ENCODE results near the gene PRKG2.

The PRKG2 gene

GRCh38 chr4:81113024-81113423, 102.0 kb downstream of the PRKG2 start:
- no peak overlapping the region for H3K4me3 ChIP-seq (ENCODE audit: low read depth in 1 of 2, low read length in 1 of 2)
- H3K36me3 ChIP-seq = no peaks in the 10 kb centered on the region
- no peaks in the 10 kb centered on the region for H3K9me3 ChIP-seq
- H3K4me1 ChIP-seq (ENCODE audit: control insufficient read depth in 1 of 2, insufficient read depth in 1 of 2, low read depth in 1 of 2, low read length in 1 of 2) = no peaks in the 10 kb centered on the region
- H3K27ac ChIP-seq = no peak overlapping the region
- no peak for TF ChIP-seq CTCF (IDR thresholded peaks at IDR 0.05)
- H3K27me3 ChIP-seq = no peaks in the 10 kb centered on the region

DNA sequence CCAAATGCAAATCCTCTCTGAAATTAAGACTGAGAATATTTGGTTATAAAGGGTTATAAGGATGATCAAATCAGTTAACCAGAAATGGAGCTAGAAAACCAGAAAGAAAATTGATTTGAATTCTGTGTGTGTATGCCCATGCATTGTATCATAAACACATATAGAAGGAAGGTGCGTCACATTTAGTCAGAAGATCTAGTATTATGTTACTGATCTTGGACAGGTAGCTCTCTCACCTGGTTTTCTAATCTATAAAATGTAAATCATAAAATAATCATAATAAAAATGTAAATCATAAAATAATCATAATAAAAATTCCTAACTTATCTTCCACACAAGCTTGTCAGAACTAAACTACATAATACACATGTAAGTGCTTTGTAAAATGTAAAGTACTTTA, 105.7 kb downstream of the PRKG2 start:
- no peaks in the 10 kb centered on the region for H3K9me3 ChIP-seq
- no peak overlapping the region for H3K27ac ChIP-seq
- H3K4me1 ChIP-seq (ENCODE audit: control insufficient read depth in 1 of 2, insufficient read depth in 1 of 2, low read depth in 1 of 2, low read length in 1 of 2) = no peaks in the 10 kb centered on the region
- no peaks in the 10 kb centered on the region for H3K27me3 ChIP-seq
- no peak overlapping the region for H3K4me3 ChIP-seq (ENCODE audit: low read depth in 1 of 2, low read length in 1 of 2)
- TF ChIP-seq CTCF (IDR thresholded peaks at IDR 0.05) = no peak
- H3K36me3 ChIP-seq = no peaks in the 10 kb centered on the region

DNA sequence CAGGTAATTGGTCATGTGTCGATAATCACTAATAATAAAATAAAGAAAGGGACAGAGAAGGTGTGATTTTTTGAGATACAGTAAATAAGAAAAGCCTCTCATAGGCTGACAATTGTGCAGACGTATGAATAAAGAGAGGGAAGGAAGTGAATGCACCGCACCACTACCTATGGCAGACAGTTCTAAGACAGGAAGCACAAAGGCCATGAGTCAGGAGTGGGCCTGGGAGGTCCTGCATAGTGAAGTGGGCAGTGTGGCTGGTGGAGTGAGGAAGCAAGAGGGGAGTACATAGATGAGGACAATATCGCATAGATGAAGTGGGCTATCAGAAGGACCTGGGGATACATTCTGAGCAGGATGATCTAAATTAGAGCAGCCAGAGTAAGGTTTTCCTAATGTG, 108.9 kb downstream of the PRKG2 start:
- H3K4me3 ChIP-seq (ENCODE audit: low read depth in 1 of 2, low read length in 1 of 2) = no peak overlapping the region
- no peaks in the 10 kb centered on the region for H3K27me3 ChIP-seq
- no peaks in the 10 kb centered on the region for H3K9me3 ChIP-seq
- no peaks in the 10 kb centered on the region for H3K36me3 ChIP-seq
- H3K4me1 ChIP-seq (ENCODE audit: control insufficient read depth in 1 of 2, insufficient read depth in 1 of 2, low read depth in 1 of 2, low read length in 1 of 2) = no peaks in the 10 kb centered on the region
- TF ChIP-seq CTCF (IDR thresholded peaks at IDR 0.05) = no peak
- H3K27ac ChIP-seq = no peak overlapping the region

DNA sequence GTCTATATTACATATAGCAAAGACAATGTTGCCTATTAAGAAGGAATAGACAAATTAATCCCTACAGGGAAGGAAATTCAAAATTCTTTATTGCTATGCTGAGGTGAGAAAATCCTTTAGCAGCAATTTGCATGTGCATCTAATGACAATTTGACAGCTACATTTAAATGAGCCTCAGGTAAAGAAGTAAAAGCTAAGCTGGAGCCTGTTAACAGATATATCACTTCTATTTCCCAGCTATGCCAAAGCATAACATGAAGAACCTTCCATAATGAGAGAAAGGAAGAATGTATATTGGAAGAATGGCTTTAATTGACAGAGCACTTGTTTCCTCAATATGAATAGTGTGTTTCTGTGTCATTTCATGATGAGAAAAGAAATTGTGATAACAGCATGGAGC, 112.9 kb downstream of the PRKG2 start:
- Histone ChIP-seq H3K4me3 (ENCODE audit: low read depth in 1 of 2, low read length in 1 of 2) (no peak overlapping the region), H3K9me3 (no peaks in the 10 kb centered on the region), H3K27ac (no peak overlapping the region), H3K4me1 (ENCODE audit: control insufficient read depth in 1 of 2, insufficient read depth in 1 of 2, low read depth in 1 of 2, low read length in 1 of 2) (no peaks in the 10 kb centered on the region), H3K36me3 (no peaks in the 10 kb centered on the region), H3K27me3 (no peaks in the 10 kb centered on the region)
- TF ChIP-seq CTCF (IDR thresholded peaks at IDR 0.05) = no peak

DNA sequence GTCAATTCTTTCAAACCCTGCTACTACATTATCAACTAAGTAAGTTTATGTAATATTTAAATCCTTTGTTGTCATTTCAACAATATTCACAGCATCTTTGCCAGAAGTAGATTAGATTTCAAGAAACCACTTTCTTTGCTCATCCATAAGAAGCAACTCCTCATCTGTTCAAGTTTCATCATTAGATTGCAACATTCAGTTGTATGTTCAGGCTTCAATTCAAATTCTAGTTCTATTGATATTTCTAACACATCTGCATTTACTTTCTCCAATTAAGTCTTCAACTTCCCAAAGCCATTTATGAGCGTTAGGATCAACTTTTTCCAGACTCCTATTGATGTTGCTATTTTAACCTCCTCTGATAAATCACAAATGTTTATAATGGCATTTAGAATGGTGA, 118.5 kb downstream of the PRKG2 start:
- H3K9me3 ChIP-seq = no peaks in the 10 kb centered on the region
- no peaks in the 10 kb centered on the region for H3K36me3 ChIP-seq
- no peaks in the 10 kb centered on the region for H3K4me1 ChIP-seq (ENCODE audit: control insufficient read depth in 1 of 2, insufficient read depth in 1 of 2, low read depth in 1 of 2, low read length in 1 of 2)
- H3K4me3 ChIP-seq (ENCODE audit: low read depth in 1 of 2, low read length in 1 of 2) = no peak overlapping the region
- no peak overlapping the region for H3K27ac ChIP-seq
- TF ChIP-seq CTCF (IDR thresholded peaks at IDR 0.05) = no peak
- H3K27me3 ChIP-seq = no peaks in the 10 kb centered on the region

DNA sequence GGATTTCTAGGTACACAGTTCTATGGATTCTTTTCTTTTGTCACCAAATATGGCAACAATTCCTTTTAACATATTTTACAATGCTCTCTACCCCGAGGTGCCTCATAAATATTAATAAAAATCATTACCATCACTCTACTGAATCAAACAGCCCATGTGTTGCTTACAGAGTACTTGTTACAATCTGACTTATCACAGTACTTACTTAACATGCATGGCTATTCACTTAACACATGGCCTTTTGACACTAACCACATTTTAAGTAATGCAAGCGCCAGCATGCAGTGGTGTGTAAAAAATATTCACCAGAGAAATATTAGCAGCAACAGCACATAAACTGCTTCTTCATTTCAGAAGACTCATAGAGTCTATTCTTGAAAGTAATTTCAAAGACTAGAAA, 119.6 kb downstream of the PRKG2 start:
- no peaks in the 10 kb centered on the region for H3K9me3 ChIP-seq
- TF ChIP-seq CTCF (IDR thresholded peaks at IDR 0.05) = no peak
- no peaks in the 10 kb centered on the region for H3K4me1 ChIP-seq (ENCODE audit: control insufficient read depth in 1 of 2, insufficient read depth in 1 of 2, low read depth in 1 of 2, low read length in 1 of 2)
- no peaks in the 10 kb centered on the region for H3K36me3 ChIP-seq
- no peak overlapping the region for H3K4me3 ChIP-seq (ENCODE audit: low read depth in 1 of 2, low read length in 1 of 2)
- no peaks in the 10 kb centered on the region for H3K27me3 ChIP-seq
- H3K27ac ChIP-seq = no peak overlapping the region

Measured in neutrophil (primary cell).